ENCODE measurements around the gene TBC1D17. TPM values are rescaled to one million over a fixed set of nuclear protein-coding genes. Genes with fewer than 3 reads are reported as not detected.

TBC1D17 gene
- total RNA-seq, 1 donor = 23.3 TPM

DNA sequence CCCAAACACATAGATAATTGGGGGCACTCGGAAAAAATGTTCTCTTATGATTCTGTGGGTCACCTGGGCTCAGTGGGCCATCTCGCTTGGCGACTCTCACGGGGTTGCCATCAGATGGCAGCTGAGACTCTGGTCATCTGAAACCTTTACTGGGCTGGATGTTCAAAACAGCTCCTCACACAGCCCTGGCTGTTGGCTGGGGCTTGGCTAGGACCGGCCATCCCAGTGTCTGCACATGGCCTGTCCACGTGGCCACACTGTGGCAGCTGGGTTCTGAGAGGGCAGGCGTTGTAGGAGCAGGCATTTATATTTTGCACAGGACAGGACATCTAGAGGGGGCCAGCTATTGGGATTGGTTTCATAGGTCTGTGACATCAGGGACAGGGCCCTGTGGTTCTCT lies 43.9 kb upstream of the TBC1D17 start:
- H3K4me3 ChIP-seq (ENCODE audit: low read depth, low read length) = no peak overlapping the region
- TF ChIP-seq, protein P1, sequence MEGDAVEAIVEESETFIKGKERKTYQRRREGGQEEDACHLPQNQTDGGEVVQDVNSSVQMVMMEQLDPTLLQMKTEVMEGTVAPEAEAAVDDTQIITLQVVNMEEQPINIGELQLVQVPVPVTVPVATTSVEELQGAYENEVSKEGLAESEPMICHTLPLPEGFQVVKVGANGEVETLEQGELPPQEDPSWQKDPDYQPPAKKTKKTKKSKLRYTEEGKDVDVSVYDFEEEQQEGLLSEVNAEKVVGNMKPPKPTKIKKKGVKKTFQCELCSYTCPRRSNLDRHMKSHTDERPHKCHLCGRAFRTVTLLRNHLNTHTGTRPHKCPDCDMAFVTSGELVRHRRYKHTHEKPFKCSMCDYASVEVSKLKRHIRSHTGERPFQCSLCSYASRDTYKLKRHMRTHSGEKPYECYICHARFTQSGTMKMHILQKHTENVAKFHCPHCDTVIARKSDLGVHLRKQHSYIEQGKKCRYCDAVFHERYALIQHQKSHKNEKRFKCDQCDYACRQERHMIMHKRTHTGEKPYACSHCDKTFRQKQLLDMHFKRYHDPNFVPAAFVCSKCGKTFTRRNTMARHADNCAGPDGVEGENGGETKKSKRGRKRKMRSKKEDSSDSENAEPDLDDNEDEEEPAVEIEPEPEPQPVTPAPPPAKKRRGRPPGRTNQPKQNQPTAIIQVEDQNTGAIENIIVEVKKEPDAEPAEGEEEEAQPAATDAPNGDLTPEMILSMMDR (IDR thresholded peaks at IDR 0.05; ENCODE audit: insufficient read depth, low read depth, low read length) = no peak
- no peak for DNase-seq (ENCODE audit: low read depth)

DNA sequence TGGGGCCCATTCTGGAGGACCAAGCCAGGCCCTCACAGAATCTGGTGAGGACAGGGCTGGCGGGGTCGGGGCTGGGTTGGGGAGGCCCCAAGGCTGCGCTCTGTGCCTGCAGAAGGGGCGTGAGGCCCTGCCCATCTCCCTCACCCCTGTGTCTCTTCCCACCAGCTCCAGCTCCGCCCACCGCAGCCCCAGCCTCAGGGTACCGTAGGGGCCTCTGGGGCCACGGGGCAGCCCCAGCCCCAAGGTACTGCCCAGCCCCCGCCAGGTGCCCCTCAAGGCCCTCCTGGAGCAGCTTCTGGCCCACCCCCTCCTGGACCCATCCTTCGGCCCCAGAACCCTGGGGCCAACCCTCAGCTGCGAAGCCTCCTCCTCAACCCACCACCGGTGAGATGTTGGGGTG lies 41.9 kb upstream of the TBC1D17 start:
- no peak overlapping the region for H3K4me3 ChIP-seq (ENCODE audit: low read depth, low read length)
- TF ChIP-seq, protein P1 (IDR thresholded peaks at IDR 0.05; ENCODE audit: insufficient read depth, low read depth, low read length) = no peak
- no peak for DNase-seq (ENCODE audit: low read depth)

DNA sequence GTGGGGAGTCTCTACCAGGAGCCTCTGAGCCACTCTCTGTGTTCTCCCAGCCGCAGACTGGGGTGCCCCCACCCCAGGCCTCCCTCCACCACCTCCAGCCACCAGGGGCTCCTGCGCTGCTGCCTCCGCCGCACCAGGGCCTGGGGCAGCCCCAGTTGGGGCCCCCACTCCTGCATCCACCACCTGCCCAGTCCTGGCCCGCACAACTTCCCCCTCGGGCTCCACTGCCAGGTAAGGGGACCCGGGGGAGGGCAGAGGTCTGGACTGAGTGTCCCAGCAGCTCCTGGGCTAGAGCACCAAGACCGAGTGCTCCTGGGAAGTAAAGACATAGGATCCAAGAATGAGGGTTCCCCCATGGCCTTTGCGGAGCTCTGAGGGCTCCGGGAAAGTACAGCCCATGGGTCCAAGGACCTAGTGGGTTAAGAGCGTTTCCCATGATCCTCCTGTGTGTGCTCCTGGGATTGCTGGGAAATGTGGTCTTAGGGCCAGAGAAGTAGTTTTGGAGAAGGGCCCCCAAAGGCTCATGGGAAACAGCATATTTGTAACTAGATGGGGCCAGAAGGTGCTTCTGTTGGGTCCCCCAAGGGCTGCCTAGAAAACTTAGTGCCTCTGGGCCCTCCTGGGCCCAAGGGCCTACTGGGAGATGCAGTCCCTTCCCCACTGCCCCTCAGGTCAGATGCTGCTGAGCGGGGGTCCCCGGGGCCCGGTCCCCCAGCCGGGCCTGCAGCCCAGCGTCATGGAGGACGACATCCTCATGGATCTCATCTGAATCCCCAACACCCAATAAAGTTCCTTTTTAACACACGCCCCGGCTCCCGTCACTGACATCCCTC lies 41.1 kb upstream of the TBC1D17 start:
- no peak for DNase-seq (ENCODE audit: low read depth)
- no peak overlapping the region for H3K4me3 ChIP-seq (ENCODE audit: low read depth, low read length)
- TF ChIP-seq, protein P1 (IDR thresholded peaks at IDR 0.05; ENCODE audit: insufficient read depth, low read depth, low read length) = no peak

DNA sequence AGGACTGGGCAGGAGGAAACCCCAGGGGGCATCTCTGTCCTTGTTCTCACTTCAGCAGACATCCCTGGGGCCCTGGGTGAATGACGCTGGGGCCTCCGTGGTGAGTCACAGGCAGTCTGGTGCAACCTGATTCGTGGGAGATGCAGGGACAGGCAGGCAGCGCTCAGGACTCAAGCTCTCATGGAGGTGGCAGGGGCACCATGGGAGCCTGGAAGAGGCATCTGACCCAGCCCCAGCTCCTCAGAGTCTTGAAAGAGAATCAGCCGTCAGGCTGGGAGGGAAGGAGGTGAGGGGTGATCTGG lies 40.5 kb upstream of the TBC1D17 start:
- H3K4me3 ChIP-seq (ENCODE audit: low read depth, low read length) = no peak overlapping the region
- no peak for DNase-seq (ENCODE audit: low read depth)
- TF ChIP-seq, protein P1 (IDR thresholded peaks at IDR 0.05; ENCODE audit: insufficient read depth, low read depth, low read length) = no peak

DNA sequence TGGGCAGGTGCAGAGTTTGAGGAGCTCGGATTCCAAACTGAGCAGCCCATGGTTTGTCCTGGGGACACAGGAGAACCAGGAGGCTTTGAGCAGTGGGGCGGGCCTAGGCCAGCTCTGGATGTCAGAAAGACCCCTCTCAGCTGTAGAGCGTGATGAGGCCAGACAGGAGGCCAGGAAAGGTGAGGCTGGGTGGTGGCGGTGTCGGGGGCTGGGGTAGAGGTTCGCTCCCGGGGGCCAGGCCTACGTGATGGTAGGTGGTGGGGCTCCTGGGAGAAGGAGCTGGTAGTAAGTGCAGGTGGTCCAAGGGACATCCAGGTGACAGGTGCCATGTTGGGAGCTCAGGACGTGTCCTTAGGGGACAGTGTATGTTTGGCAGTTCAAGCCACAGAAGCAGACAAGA lies 40.1 kb upstream of the TBC1D17 start:
- TF ChIP-seq, protein P1 (IDR thresholded peaks at IDR 0.05; ENCODE audit: insufficient read depth, low read depth, low read length) = no peak
- DNase-seq (ENCODE audit: low read depth) = no peak
- H3K4me3 ChIP-seq (ENCODE audit: low read depth, low read length) = no peak overlapping the region

DNA sequence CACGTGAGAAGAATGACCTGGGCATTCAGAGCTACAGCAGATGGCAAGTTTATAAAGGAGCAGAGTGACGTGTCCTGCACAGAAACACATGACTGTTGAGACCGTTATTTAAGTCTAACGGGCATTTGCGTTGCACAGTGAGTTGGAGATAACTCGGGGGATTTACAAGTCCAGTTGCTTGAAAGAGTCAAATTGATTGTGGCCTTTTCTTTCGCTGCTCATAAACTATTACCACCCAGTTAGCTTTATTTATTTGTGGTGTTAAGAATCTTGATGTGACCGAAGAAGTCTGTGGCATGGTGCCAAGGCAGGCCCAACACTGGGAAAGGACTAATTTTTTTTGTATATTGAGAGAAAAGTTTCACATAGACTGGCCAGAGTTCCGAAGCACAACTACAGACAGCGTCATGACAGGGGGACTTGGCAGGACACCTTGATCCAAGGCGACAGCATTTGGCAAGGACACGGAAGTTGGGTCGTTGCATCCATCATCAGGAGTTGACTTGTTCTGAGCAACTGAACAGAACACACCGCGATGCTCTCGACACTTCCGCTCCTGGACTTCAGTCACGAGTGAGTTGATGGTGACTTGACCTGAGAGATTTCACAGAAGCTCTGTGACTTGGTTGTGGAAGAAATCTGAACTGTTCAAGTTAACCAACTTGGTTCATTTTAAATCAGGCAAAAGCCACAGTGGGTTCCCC lies 38.5 kb upstream of the TBC1D17 start:
- TF ChIP-seq, protein P1 (IDR thresholded peaks at IDR 0.05; ENCODE audit: insufficient read depth, low read depth, low read length) = no peak
- DNase-seq (ENCODE audit: low read depth) = no peak
- no peak overlapping the region for H3K4me3 ChIP-seq (ENCODE audit: low read depth, low read length)

Measured in fibroblast of villous mesenchyme (primary cell).